H1 (cell line): ENCODE results near the gene MAP6. TPM values are rescaled to one million over a fixed set of nuclear protein-coding genes. Genes with fewer than 3 reads are reported as not detected.

Experiments
- USF2 ChIP-seq: IDR thresholded peaks from 2 replicates; pipeline ENCODE4 v1.6.1; 2011; ENCODE audit warnings: low read length, improper control_type of control experiment
- polyA plus RNA-seq, 7 experiments: library from polyadenylated mRNA; depleted of rRNA in 3 of 7; stranded (reverse) in 5 of 7; unstranded in 2 of 7; fragments of >200 nt in 5 of 7; fragments of 200-250 nt in 2 of 7; gene quantifications; 1 replicate in 5 of 7; 2 replicates in 1 of 7; 4 replicates in 1 of 7; pipeline versions ENCODE4 v1.2.1 to v1.2.3, GENCODE V29; 2011 to 2013; ENCODE audit warnings: missing spikeins in 2 of 7, mixed read lengths in 2 of 7
- total RNA-seq: library from RNA; stranded (reverse); fragmentation: NEBNext Ultra II Directional; extraction: Animal tissue kit (Norgen Biotek cat#: 25700); gene quantifications from 2 replicates; pipeline ENCODE4 v1.2.1, GENCODE V29; 2021

Gene MAP6
- total and polyA plus RNA-seq, 2 of the 8 experiments (the other 6 are each of a cell fraction or from before 2014, with no cell fraction given): 0.54 to 0.89 TPM

GRCh38 chr11:75597636-75598035 lies 71.2 kb downstream of the MAP6 start (continued):
- no peak for TF ChIP-seq USF2
- TF ChIP-seq, all 59 proteins: peak for 5
